GM12878 (cell line): ENCODE results near the gene SLC43A1. TPM values are rescaled to one million over a fixed set of nuclear protein-coding genes. Genes with fewer than 3 reads are reported as not detected.

Source experiments
- ATAC-seq: fragments of 200-7000 bp; cut with Tn5 transposase; 3 replicates; pipeline ENCODE4 v1.9.1; 2020; ENCODE audit warnings: mild to moderate bottlenecking, moderate library complexity
- BruUV-seq: library from RNA; stranded (reverse); fragments of 400-500 nt; replicated peaks from 2 replicates; lab custom pipeline; 2021; lab: Mats Ljungman, UMichigan
- CTCF ChIA-PET: fragments of 300-600 bp; sonication (Branson Sonifier 250); formaldehyde crosslinking; extraction: SDS; loops from one replicate; lab custom pipeline; 2021; ENCODE audit warnings: inconsistent platforms; lab: Yijun Ruan, JAX
- POLR2A ChIA-PET: fragments of 350-600 bp; formaldehyde crosslinking; extraction: SDS; loops from one replicate; lab custom pipeline; 2021; ENCODE audit warnings: inconsistent platforms; lab: Charles Lee
- RAD21 ChIA-PET: fragments of 300-600 bp; sonication (Branson Sonifier 250); formaldehyde crosslinking; loops from one replicate; lab custom pipeline; 2023; ENCODE audit warnings: antibody characterized with exemption; ENCODE audit not compliant: unreplicated experiment; lab: Charles Lee
- SMC1A ChIA-PET: fragments of 300-600 bp; sonication (Branson Sonifier 250); formaldehyde crosslinking; loops from one replicate; lab custom pipeline; 2023; ENCODE audit not compliant: unreplicated experiment, uncharacterized antibody; lab: Charles Lee
- DNase-seq: peaks from one replicate; pipeline ENCODE4 v3.0.0-alpha.2; 2011; ENCODE audit warnings: low read depth, low spot score
- FAIRE-seq: peaks from 3 replicates; lab custom pipeline; 2011; peaks lifted over from hg19 to GRCh38; lab: Jason Lieb, UNC
- H2AFZ ChIP-seq: 2 replicates; pipeline ENCODE4 v1.6.0; 2011; ENCODE audit warnings: low read depth, low read length, control low read depth; ENCODE audit not compliant: control insufficient read depth
- H3K27ac ChIP-seq: 2 replicates; pipeline ENCODE4 v1.5.1; 2011; ENCODE audit warnings: control low read depth; ENCODE audit not compliant: control insufficient read depth, insufficient read depth
- H3K27me3 ChIP-seq, 2 experiments: replicated peaks in 1 of 2; 2 replicates each; pipeline versions ENCODE4 v1.6.0 to v1.6.1; 2011; ENCODE audit warnings: low read length in 1 of 2; ENCODE audit not compliant: control insufficient read depth in 2 of 2, insufficient read depth in 2 of 2
- H3K36me3 ChIP-seq, 2 experiments: 2 replicates each; pipeline ENCODE4 v1.5.1; 2011; ENCODE audit warnings: low read length in 1 of 2; ENCODE audit not compliant: control insufficient read depth in 2 of 2, insufficient read depth in 2 of 2
- H3K4me1 ChIP-seq: 2 replicates; pipeline ENCODE4 v1.6.1; 2011; ENCODE audit warnings: mild to moderate bottlenecking, low read length, moderate library complexity, mixed read lengths; ENCODE audit not compliant: control insufficient read depth, insufficient read depth
- H3K4me2 ChIP-seq: 2 replicates; pipeline ENCODE4 v1.6.0; 2011; ENCODE audit warnings: control low read depth; ENCODE audit not compliant: control insufficient read depth, insufficient read depth
- H3K4me3 ChIP-seq: fragments of 200-600 bp; sonication (generic); 2 replicates; pipeline ENCODE4 v1.5.1; 2016
- H3K79me2 ChIP-seq: 2 replicates; pipeline ENCODE4 v1.6.0; 2011; ENCODE audit warnings: low read length; ENCODE audit not compliant: control insufficient read depth, insufficient read depth
- H3K9ac ChIP-seq: 2 replicates; pipeline ENCODE4 v1.8.0; 2011; ENCODE audit warnings: low read length, control low read depth, mixed read lengths; ENCODE audit not compliant: control insufficient read depth, insufficient read depth
- H3K9me3 ChIP-seq: replicated peaks from 3 replicates; pipeline ENCODE4 v1.5.1; 2011; ENCODE audit warnings: mild to moderate bottlenecking, low read length; ENCODE audit not compliant: control insufficient read depth, insufficient read depth
- H4K20me1 ChIP-seq: 2 replicates; pipeline ENCODE4 v1.6.0; 2011; ENCODE audit not compliant: control insufficient read depth, insufficient read depth
- CEBPB ChIP-seq, 2 experiments: fragments of 150-350 bp in 1 of 2; IDR thresholded peaks; 2 replicates each; pipeline ENCODE4 v1.6.1; 2012 to 2014; ENCODE audit warnings: low read depth in 2 of 2, low read length in 2 of 2, borderline replicate concordance in 1 of 2, inconsistent platforms in 1 of 2
- HDGF ChIP-seq: fragments of 450-650 bp; IDR thresholded peaks from 2 replicates; pipeline ENCODE4 v1.6.1; 2016; ENCODE audit warnings: antibody characterized with exemption
- IKZF1 ChIP-seq: fragments of 450-650 bp; conservative IDR thresholded peaks from 2 replicates; pipeline ENCODE4 v1.6.1; 2017; ENCODE audit warnings: antibody characterized with exemption, mild to moderate bottlenecking
- JUNB ChIP-seq: IDR thresholded peaks from 2 replicates; pipeline ENCODE4 v1.6.1; 2016; ENCODE audit warnings: antibody characterized with exemption, mild to moderate bottlenecking
- NR2F1 ChIP-seq: fragments of 450-650 bp; conservative IDR thresholded peaks from 2 replicates; pipeline ENCODE4 v1.6.1; 2017; ENCODE audit warnings: mild to moderate bottlenecking
- POLR2A ChIP-seq: IDR thresholded peaks from 2 replicates; pipeline ENCODE4 v1.6.1; 2011; ENCODE audit warnings: low read depth, mild to moderate bottlenecking, low read length
- SMAD1 ChIP-seq: fragments of 450-650 bp; IDR thresholded peaks from 2 replicates; pipeline ENCODE4 v1.6.1; 2018; ENCODE audit warnings: mild to moderate bottlenecking, low read depth; ENCODE audit not compliant: partially characterized antibody
- TAF1 ChIP-seq: IDR thresholded peaks from 2 replicates; pipeline ENCODE4 v1.6.1; 2011; ENCODE audit warnings: mild to moderate bottlenecking, low read depth, low read length, borderline replicate concordance
- WGBS: methylation state at CpG from one replicate; pipeline ENCODE4 v1.1.6; 2016; ENCODE audit warnings: low lambda C conversion rate; ENCODE audit not compliant: insufficient replicate concordance, insufficient coverage; ENCODE audit errors: missing lambda C conversion rate; 5-methylcytosine and 5-hydroxymethylcytosine counted together
- in situ Hi-C: fragments of 300-500 bp; cut with MboI; formaldehyde crosslinking; loops from 9 replicates; pipeline ENCODE4 v1.14.3; 2018; ENCODE audit warnings: mixed read lengths
- intact Hi-C: fragments of 100-400 bp; cut with micrococcal nuclease; formaldehyde crosslinking; loops from one replicate; pipeline ENCODE4 v1.14.2; 2022; ENCODE audit not compliant: unreplicated experiment
- polyA plus RNA-seq, 11 experiments: library from polyadenylated mRNA; depleted of rRNA in 4 of 11; unstranded in 6 of 11; stranded (reverse) in 5 of 11; fragments of >200 nt; fragmentation: Nextera tagmentation in 4 of 11; fragmentation: Illumina TruSeq in 1 of 11; extraction: Ambion mirVana in 4 of 11; extraction: Trizol in 1 of 11; gene quantifications; 1 replicate in 1 of 11; 2 replicates in 10 of 11; pipeline versions ENCODE4 v1.2.1 to v1.2.3, GENCODE V29; 2011 to 2016; ENCODE audit warnings: inconsistent platforms in 2 of 11, missing spikeins in 2 of 11, low read depth in 1 of 11
- total RNA-seq, 4 experiments: library from RNA; depleted of rRNA in 3 of 4; stranded (reverse); fragments of >200 nt in 3 of 4; fragmentation: Illumina TruSeq in 1 of 4; extraction: Trizol in 1 of 4; gene quantifications; 2 replicates each; pipeline versions ENCODE4 v1.2.1 to v1.2.3, GENCODE V29; 2013 to 2021
- TF ChIP-seq, protein P1 (sequence below), 3 experiments: IDR thresholded peaks in 2 of 3; conservative IDR thresholded peaks in 1 of 3; 2 replicates each; pipeline ENCODE4 v1.5.1; 2011; ENCODE audit warnings: low read depth in 3 of 3, low read length in 3 of 3, mild to moderate bottlenecking in 3 of 3, control low read depth in 2 of 3, moderate library complexity in 2 of 3, inconsistent platforms in 1 of 3, mixed read lengths in 1 of 3; ENCODE audit not compliant: control insufficient read depth in 2 of 3, insufficient read depth in 1 of 3; ENCODE audit errors: extremely low read depth in 1 of 3
- TF ChIP-seq, protein P2 (sequence below): IDR thresholded peaks from 2 replicates; pipeline ENCODE4 v1.6.1; 2012; ENCODE audit warnings: low read depth, low read length, improper control_type of control experiment

The SLC43A1 gene
- total and polyA plus RNA-seq, 10 of the 15 experiments (the other 5 are each of a cell fraction or from before 2014, with no cell fraction given) = 1.0 to 17.8 (median 12.6) TPM

DNA sequence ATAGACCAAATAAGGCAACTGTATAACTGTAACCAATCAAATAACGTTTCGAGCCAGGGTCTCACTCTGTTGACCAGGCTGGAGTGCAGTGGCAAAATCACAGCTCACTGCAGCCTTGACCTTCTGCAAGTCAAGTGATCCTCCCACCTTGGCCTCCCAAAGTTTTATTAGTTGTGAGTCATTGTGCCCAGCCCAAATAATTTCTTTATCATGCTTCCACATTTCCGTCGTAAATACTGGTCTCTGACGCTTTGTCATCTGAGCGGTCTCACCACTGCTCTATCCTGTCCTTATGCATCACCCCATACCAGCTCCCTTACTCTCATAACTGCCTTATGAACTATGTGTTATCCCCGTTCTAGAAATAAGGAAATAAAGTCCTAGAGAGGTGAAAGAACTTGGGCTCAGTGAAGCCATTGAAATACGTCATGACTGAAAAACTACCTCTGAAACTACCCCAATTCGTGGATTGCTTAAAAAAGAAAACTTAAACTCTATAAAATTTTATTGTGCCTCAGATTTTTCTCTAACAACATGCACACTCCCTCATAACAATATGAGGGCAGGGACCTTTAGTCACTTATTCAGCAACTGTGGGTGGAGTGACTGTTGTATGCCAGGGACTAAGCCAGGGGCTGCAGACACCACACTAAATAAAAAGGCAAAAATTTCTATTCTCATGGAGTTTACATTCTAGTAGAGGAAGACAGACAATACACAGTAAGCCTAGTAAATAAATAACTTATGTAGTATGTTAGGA is 71.0 kb downstream of the SLC43A1 start:
- ChIA-PET RAD21 (interaction anchor here (1.1 kb wide), 1 partner anchor 49 kb away, joined by 3 read pairs; no protein-coding TSS in a partner anchor), POLR2A (no interaction called here), CTCF (interaction anchor here (0.6 to 8.0 kb wide), 2 partner anchors 13 to 33 kb away, joined by 3 to 38 read pairs; no protein-coding TSS in a partner anchor), SMC1A (interaction anchor here (0.5 to 1.1 kb wide), 3 partner anchors 30 to 185 kb away, joined by 3 to 4 read pairs (median 3); no protein-coding TSS in a partner anchor)
- Histone ChIP-seq H3K4me1 (no peaks in the 10 kb centered on the region), H3K4me2 (no peak overlapping the region), H3K27ac (no peak overlapping the region), H2AFZ (no peak overlapping the region), H3K36me3 (no peaks in the 10 kb centered on the region), H3K9ac (no peak overlapping the region), H3K4me3 (no peak overlapping the region), H3K9me3 (no peaks in the 10 kb centered on the region), H4K20me1 (no peaks in the 10 kb centered on the region), H3K79me2 (no peaks in the 10 kb centered on the region), H3K27me3 (no peaks in the 10 kb centered on the region)
- no peak for ATAC-seq
- no TSS peak for BruUV-seq
- no peak for DNase-seq
- WGBS = 51% methylated on average over 9 of the region's 9 CpGs
- intact Hi-C loops (no loop called here), in situ Hi-C loops (no loop called here)
- no peak for TF ChIP-seq NR2F1
- TF ChIP-seq TAF1 = no peak
- no peak for TF ChIP-seq JUNB
- TF ChIP-seq HDGF = no peak
- no peak for TF ChIP-seq CEBPB (IDR thresholded peaks at IDR 0.05; ENCODE audit: borderline replicate concordance in 1 of 2, low read depth in 2 of 2, low read length in 2 of 2)
- TF ChIP-seq, protein P1, sequence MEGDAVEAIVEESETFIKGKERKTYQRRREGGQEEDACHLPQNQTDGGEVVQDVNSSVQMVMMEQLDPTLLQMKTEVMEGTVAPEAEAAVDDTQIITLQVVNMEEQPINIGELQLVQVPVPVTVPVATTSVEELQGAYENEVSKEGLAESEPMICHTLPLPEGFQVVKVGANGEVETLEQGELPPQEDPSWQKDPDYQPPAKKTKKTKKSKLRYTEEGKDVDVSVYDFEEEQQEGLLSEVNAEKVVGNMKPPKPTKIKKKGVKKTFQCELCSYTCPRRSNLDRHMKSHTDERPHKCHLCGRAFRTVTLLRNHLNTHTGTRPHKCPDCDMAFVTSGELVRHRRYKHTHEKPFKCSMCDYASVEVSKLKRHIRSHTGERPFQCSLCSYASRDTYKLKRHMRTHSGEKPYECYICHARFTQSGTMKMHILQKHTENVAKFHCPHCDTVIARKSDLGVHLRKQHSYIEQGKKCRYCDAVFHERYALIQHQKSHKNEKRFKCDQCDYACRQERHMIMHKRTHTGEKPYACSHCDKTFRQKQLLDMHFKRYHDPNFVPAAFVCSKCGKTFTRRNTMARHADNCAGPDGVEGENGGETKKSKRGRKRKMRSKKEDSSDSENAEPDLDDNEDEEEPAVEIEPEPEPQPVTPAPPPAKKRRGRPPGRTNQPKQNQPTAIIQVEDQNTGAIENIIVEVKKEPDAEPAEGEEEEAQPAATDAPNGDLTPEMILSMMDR (IDR thresholded peaks at IDR 0.05 in 2 of 3, conservative IDR thresholded peaks at IDR 0.05 in 1 of 3; ENCODE audit: control insufficient read depth in 2 of 3, extremely low read depth in 1 of 3, insufficient read depth in 1 of 3, low read depth in 3 of 3, low read length in 3 of 3) = no peak
- no peak for TF ChIP-seq SMAD1
- no peak for TF ChIP-seq IKZF1
- no peak for TF ChIP-seq POLR2A
- TF ChIP-seq, protein P2, sequence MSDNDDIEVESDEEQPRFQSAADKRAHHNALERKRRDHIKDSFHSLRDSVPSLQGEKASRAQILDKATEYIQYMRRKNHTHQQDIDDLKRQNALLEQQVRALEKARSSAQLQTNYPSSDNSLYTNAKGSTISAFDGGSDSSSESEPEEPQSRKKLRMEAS = no peak
- no peak for FAIRE-seq
